ENCODE results near the gene UCHL5.

Gene UCHL5

GRCh38 chr1:193087893-193088292 lies 28.7 kb upstream of the UCHL5 start:
- no peak overlapping the region for H3K4me3 ChIP-seq (replicated peaks; ENCODE audit: insufficient read depth, low read length)
- H3K27ac ChIP-seq (replicated peaks), result no peak overlapping the region
- no peak for TF ChIP-seq GABPA (IDR thresholded peaks at IDR 0.05; ENCODE audit: low read depth)
- TF ChIP-seq POLR2AphosphoS5 (IDR thresholded peaks at IDR 0.05; ENCODE audit: low read depth), result no peak
- no peak for TF ChIP-seq CTCF (IDR thresholded peaks at IDR 0.05; ENCODE audit: insufficient read depth, low read length)
- no peak for TF ChIP-seq REST (IDR thresholded peaks at IDR 0.05; ENCODE audit: insufficient replicate concordance, low read depth)
- no peak for TF ChIP-seq SPI1 (IDR thresholded peaks at IDR 0.05; ENCODE audit: borderline replicate concordance, low read depth)
- no peaks in the 10 kb centered on the region for H3K27me3 ChIP-seq (ENCODE audit: insufficient read depth, poor library complexity, severe bottlenecking)
- no peak for DNase-seq (ENCODE audit: low read depth in 1 of 2, low spot score in 1 of 2)

GRCh38 chr1:193086342-193086741 lies 27.2 kb upstream of the UCHL5 start:
- Histone ChIP-seq H3K27ac (replicated peaks) (no peak overlapping the region), H3K27me3 (ENCODE audit: insufficient read depth, poor library complexity, severe bottlenecking) (no peaks in the 10 kb centered on the region), H3K4me3 (replicated peaks; ENCODE audit: insufficient read depth, low read length) (no peak overlapping the region)
- DNase-seq (ENCODE audit: low read depth in 1 of 2, low spot score in 1 of 2), result no peak
- no peak for TF ChIP-seq REST (IDR thresholded peaks at IDR 0.05; ENCODE audit: insufficient replicate concordance, low read depth)
- TF ChIP-seq CTCF (IDR thresholded peaks at IDR 0.05; ENCODE audit: insufficient read depth, low read length), result no peak
- TF ChIP-seq GABPA (IDR thresholded peaks at IDR 0.05; ENCODE audit: low read depth), result no peak
- TF ChIP-seq POLR2AphosphoS5 (IDR thresholded peaks at IDR 0.05; ENCODE audit: low read depth), result no peak
- no peak for TF ChIP-seq SPI1 (IDR thresholded peaks at IDR 0.05; ENCODE audit: borderline replicate concordance, low read depth)

- H3K4me3 ChIP-seq (replicated peaks; ENCODE audit: insufficient read depth, low read length), result no peak overlapping the region
- DNase-seq (ENCODE audit: low read depth in 1 of 2, low spot score in 1 of 2), result no peak
- no peak for TF ChIP-seq GABPA (IDR thresholded peaks at IDR 0.05; ENCODE audit: low read depth)
- TF ChIP-seq SPI1 (IDR thresholded peaks at IDR 0.05; ENCODE audit: borderline replicate concordance, low read depth), result no peak
- TF ChIP-seq CTCF (IDR thresholded peaks at IDR 0.05; ENCODE audit: insufficient read depth, low read length), result no peak
- no peak for TF ChIP-seq REST (IDR thresholded peaks at IDR 0.05; ENCODE audit: insufficient replicate concordance, low read depth)
- TF ChIP-seq POLR2AphosphoS5 (IDR thresholded peaks at IDR 0.05; ENCODE audit: low read depth), result no peak
- H3K27ac ChIP-seq (replicated peaks), result no peak overlapping the region
- no peaks in the 10 kb centered on the region for H3K27me3 ChIP-seq (ENCODE audit: insufficient read depth, poor library complexity, severe bottlenecking)
Observed at GRCh38 chr1:193085263-193085662, 26.1 kb upstream of the UCHL5 start.
